ENCODE data around the gene PTPRM. TPM values are rescaled to one million over a fixed set of nuclear protein-coding genes. Genes with fewer than 3 reads are reported as not detected.

PTPRM gene
- polyA plus RNA-seq, 1 donor (not counting 4 experiments of a cell fraction or from before 2014, with no cell fraction given): 54.5 TPM

DNA sequence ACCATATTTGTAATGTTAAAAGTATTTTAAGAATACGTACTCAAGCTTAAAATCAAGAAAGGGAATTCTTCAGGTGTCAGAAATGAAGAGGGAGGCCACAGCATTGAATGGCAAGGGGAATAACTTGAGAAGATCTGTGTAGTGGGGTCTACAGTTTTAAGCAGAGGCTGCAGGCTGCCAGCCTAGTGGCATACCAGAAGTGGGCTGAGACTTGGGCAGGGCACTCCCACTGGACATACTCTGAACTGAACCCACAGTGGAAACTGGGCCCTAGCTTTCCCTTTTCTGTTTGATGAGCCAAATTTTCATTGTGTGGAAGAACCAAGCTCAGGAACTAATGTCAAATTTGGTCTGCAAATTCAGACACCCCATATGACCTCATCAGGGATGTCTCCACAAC is 238.8 kb downstream of the PTPRM start:
- no peak for FAIRE-seq
- Histone ChIP-seq H3K36me3 (ENCODE audit: control insufficient read depth in 2 of 2, extremely low read depth in 1 of 2, insufficient read depth in 2 of 2, low read length in 2 of 2) (no peaks in the 10 kb centered on the region), H3K79me2 (ENCODE audit: control insufficient read depth, insufficient read depth, low read length) (no peaks in the 10 kb centered on the region), H4K20me1 (ENCODE audit: control insufficient read depth, extremely low read depth, insufficient read depth, low read length) (no peaks in the 10 kb centered on the region), H3K27ac (ENCODE audit: control insufficient read depth, insufficient read depth, low read length) (no peak overlapping the region), H3K9me3 (ENCODE audit: control insufficient read depth, low read depth, low read length) (no peaks in the 10 kb centered on the region), H3K4me3 (ENCODE audit: control insufficient read depth in 2 of 3, extremely low read depth in 1 of 3, insufficient read depth in 2 of 3, low read depth in 1 of 3, low read length in 3 of 3) (no peak overlapping the region), H2AFZ (ENCODE audit: control insufficient read depth, low read length) (no peak overlapping the region), H3K4me2 (ENCODE audit: control insufficient read depth, extremely low read depth, insufficient read depth, low read depth, low read length) (no peak overlapping the region), H3K9ac (ENCODE audit: control insufficient read depth, extremely low read depth, insufficient read depth, low read length) (no peak overlapping the region), H3K27me3 (ENCODE audit: control insufficient read depth, extremely low read depth, insufficient read depth, low read length) (no peaks in the 10 kb centered on the region), H3K4me1 (ENCODE audit: control insufficient read depth, extremely low read depth, insufficient read depth, low read length) (no peaks in the 10 kb centered on the region), H3K9me1 (ENCODE audit: control insufficient read depth, extremely low read depth, insufficient read depth, low read length) (no peaks in the 10 kb centered on the region)
- TF ChIP-seq CTCF (optimal IDR thresholded peaks at IDR 0.05 in 1 of 3, IDR thresholded peaks at IDR 0.05 in 1 of 3, conservative IDR thresholded peaks at IDR 0.05 in 1 of 3; ENCODE audit: extremely low read depth in 1 of 3, insufficient read depth in 2 of 3, low read length in 3 of 3) (peak in 1 of 3 experiments; percentile 14), EZH2 (IDR thresholded peaks at IDR 0.05; ENCODE audit: low read length) (no peak)
- DNase-seq (ENCODE audit: low read depth, low spot score): no peak
- dilution Hi-C loops (cut with MboI; ENCODE audit: extremely low pct_ligation_motif_present, low sequenced_read_pairs): no loop called here

- no peaks in the 10 kb centered on the region for H3K9me3 ChIP-seq (ENCODE audit: control insufficient read depth, low read depth, low read length)
- no peaks in the 10 kb centered on the region for H3K27me3 ChIP-seq (ENCODE audit: control insufficient read depth, extremely low read depth, insufficient read depth, low read length)
- FAIRE-seq (no peak), DNase-seq (ENCODE audit: low read depth, low spot score) (no peak)
- H4K20me1 ChIP-seq (ENCODE audit: control insufficient read depth, extremely low read depth, insufficient read depth, low read length): no peaks in the 10 kb centered on the region
- no peaks in the 10 kb centered on the region for H3K36me3 ChIP-seq (ENCODE audit: control insufficient read depth in 2 of 2, extremely low read depth in 1 of 2, insufficient read depth in 2 of 2, low read length in 2 of 2)
- no peak overlapping the region for H3K4me2 ChIP-seq (ENCODE audit: control insufficient read depth, extremely low read depth, insufficient read depth, low read depth, low read length)
- H3K9ac ChIP-seq (ENCODE audit: control insufficient read depth, extremely low read depth, insufficient read depth, low read length): no peak overlapping the region
- H3K79me2 ChIP-seq (ENCODE audit: control insufficient read depth, insufficient read depth, low read length): no peaks in the 10 kb centered on the region
- no peak overlapping the region for H2AFZ ChIP-seq (ENCODE audit: control insufficient read depth, low read length)
- no peak overlapping the region for H3K27ac ChIP-seq (ENCODE audit: control insufficient read depth, insufficient read depth, low read length)
- H3K9me1 ChIP-seq (ENCODE audit: control insufficient read depth, extremely low read depth, insufficient read depth, low read length): no peaks in the 10 kb centered on the region
- TF ChIP-seq EZH2 (IDR thresholded peaks at IDR 0.05; ENCODE audit: low read length) (no peak), CTCF (optimal IDR thresholded peaks at IDR 0.05 in 1 of 3, IDR thresholded peaks at IDR 0.05 in 1 of 3, conservative IDR thresholded peaks at IDR 0.05 in 1 of 3; ENCODE audit: extremely low read depth in 1 of 3, insufficient read depth in 2 of 3, low read length in 3 of 3) (no peak)
- dilution Hi-C loops (cut with MboI; ENCODE audit: extremely low pct_ligation_motif_present, low sequenced_read_pairs): no loop called here
- H3K4me1 ChIP-seq (ENCODE audit: control insufficient read depth, extremely low read depth, insufficient read depth, low read length): peaks cover 9% of the 10 kb centered on the region
- no peak overlapping the region for H3K4me3 ChIP-seq (ENCODE audit: control insufficient read depth in 2 of 3, extremely low read depth in 1 of 3, insufficient read depth in 2 of 3, low read depth in 1 of 3, low read length in 3 of 3)
These were observed 240.9 kb downstream of the PTPRM start for GRCh38 chr18:7807936-7808453.
